Skeletal muscle satellite cell (primary cell): ENCODE data around the gene GCK.

ENCODE experiments used
- H3K27me3 ChIP-seq: 2 replicates; pipeline ENCODE4 v1.7.0; 2013; ENCODE audit warnings: low read length; ENCODE audit not compliant: control insufficient read depth, insufficient read depth
- H3K36me3 ChIP-seq: 2 replicates; pipeline ENCODE4 v1.7.0; 2013; ENCODE audit warnings: mild to moderate bottlenecking, control low read depth, low read length; ENCODE audit not compliant: insufficient read depth
- H3K4me1 ChIP-seq: 2 replicates; pipeline ENCODE4 v1.7.0; 2013; ENCODE audit warnings: low read length; ENCODE audit not compliant: control insufficient read depth, insufficient read depth
- H3K4me2 ChIP-seq: 2 replicates; pipeline ENCODE4 v1.7.0; 2013; ENCODE audit warnings: mild to moderate bottlenecking, low read length
- H3K4me3 ChIP-seq: 2 replicates; pipeline ENCODE4 v1.7.0; 2013; ENCODE audit warnings: low read length
- H3K9ac ChIP-seq: 2 replicates; pipeline ENCODE4 v1.7.0; 2013; ENCODE audit warnings: mild to moderate bottlenecking, low read depth, low read length, moderate library complexity
- H3K9me3 ChIP-seq: replicated peaks from 2 replicates; pipeline ENCODE4 v1.7.0; 2013; ENCODE audit warnings: mild to moderate bottlenecking, control low read depth, low read length

GCK gene

GRCh38 chr7:44196450-44196872 is 7.2 kb upstream of the GCK start:
- Histone ChIP-seq H3K4me1 (peaks cover 6% of the 10 kb centered on the region), H3K4me3 (no peak overlapping the region), H3K4me2 (no peak overlapping the region), H3K36me3 (no peaks in the 10 kb centered on the region), H3K9me3 (no peaks in the 10 kb centered on the region), H3K27me3 (peaks cover 6% of the 10 kb centered on the region), H3K9ac (no peak overlapping the region)

- H3K36me3 ChIP-seq: no peaks in the 10 kb centered on the region
- H3K27me3 ChIP-seq: peaks cover 6% of the 10 kb centered on the region
- no peak overlapping the region for H3K4me2 ChIP-seq
- H3K9ac ChIP-seq: no peak overlapping the region
- H3K4me3 ChIP-seq: no peak overlapping the region
- peaks cover 6% of the 10 kb centered on the region for H3K4me1 ChIP-seq
- H3K9me3 ChIP-seq: no peaks in the 10 kb centered on the region
These were observed 6.7 kb upstream of the GCK start for GRCh38 chr7:44195889-44196288.

DNA sequence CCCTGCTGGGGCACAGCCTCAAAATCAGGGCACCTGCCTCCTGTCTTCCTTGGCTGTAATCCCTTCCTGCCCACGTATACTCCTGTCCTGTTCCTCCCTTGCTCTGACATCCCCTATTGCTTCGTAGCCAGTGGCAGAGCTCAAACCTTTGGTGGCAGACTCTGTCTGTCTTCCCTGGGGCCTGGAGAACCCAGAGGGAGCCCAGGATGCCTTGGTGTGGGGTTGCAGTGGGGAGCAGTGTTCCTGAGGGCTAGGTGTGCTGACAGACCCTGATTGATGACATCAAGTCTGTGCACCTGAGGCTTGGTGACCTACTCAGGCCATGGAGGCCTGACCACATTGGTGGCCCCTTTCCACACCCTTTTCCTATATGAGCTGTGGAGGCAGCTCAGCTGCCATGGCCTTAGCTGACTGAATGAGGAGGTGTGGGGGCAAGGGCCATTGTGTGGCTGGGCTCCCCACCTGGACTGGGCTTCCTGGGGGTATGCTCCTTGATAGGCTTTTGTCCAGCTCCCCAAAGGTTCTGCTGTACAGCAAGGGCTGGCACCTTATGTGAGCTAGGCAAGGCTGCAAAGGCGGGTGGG is 5.4 kb upstream of the GCK start:
- Histone ChIP-seq H3K4me1 (peaks cover 6% of the 10 kb centered on the region), H3K4me2 (no peak overlapping the region), H3K36me3 (no peaks in the 10 kb centered on the region), H3K4me3 (no peak overlapping the region), H3K27me3 (peaks cover 11% of the 10 kb centered on the region), H3K9ac (no peak overlapping the region), H3K9me3 (no peaks in the 10 kb centered on the region)

- no peaks in the 10 kb centered on the region for H3K36me3 ChIP-seq
- H3K4me2 ChIP-seq: no peak overlapping the region
- no peaks in the 10 kb centered on the region for H3K9me3 ChIP-seq
- no peak overlapping the region for H3K4me3 ChIP-seq
- no peak overlapping the region for H3K9ac ChIP-seq
- H3K27me3 ChIP-seq: peaks cover 11% of the 10 kb centered on the region
- peaks cover 6% of the 10 kb centered on the region for H3K4me1 ChIP-seq
These were observed 4.8 kb upstream of the GCK start for GRCh38 chr7:44194069-44194468.

DNA sequence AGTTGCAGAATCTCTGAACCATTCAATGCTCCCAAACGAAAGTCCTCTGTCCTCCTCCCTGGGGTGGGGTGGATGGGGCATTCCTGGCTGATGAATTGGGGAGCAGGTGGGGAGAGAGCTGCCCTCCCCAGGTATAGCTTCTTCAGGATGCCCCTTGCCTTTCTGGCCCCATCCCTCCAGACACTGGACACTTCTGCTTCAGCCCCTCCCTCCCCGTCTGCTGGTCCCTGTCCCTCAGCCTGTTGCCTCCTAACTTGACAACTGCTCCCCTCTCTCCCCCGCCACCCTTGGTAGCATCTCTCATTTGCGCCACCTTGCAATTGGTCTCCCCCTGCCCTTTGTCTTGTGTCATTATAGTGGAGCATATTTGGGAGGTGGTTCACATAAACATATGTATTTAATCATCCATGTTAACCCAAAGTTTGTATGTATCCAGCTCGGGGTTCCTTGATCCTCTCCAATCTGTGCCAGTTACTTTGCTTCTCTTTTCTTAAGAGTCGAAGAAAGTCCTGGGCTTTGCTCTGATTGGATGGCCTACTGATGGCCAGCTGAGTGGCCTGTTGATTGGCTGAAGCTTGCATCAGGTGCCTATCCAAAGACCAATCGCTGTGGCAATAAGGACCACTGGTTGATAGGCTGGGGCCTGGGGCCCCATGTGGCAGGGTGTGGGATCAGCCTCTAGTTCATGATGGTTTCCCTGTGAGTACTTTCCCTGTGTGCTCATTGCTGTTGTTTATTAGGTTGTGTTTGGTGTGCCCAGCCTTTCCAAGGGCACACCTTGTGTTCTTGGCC is 4.0 kb upstream of the GCK start:
- H3K27me3 ChIP-seq: peaks cover 18% of the 10 kb centered on the region
- no peaks in the 10 kb centered on the region for H3K9me3 ChIP-seq
- no peak overlapping the region for H3K4me2 ChIP-seq
- no peak overlapping the region for H3K9ac ChIP-seq
- H3K4me1 ChIP-seq: peaks cover 6% of the 10 kb centered on the region
- no peaks in the 10 kb centered on the region for H3K36me3 ChIP-seq
- no peak overlapping the region for H3K4me3 ChIP-seq

GRCh38 chr7:44191171-44191570 is 1.9 kb upstream of the GCK start:
- Histone ChIP-seq H3K4me2 (no peak overlapping the region), H3K4me1 (peaks cover 5% of the 10 kb centered on the region), H3K36me3 (no peaks in the 10 kb centered on the region), H3K9me3 (no peaks in the 10 kb centered on the region), H3K27me3 (peaks cover 27% of the 10 kb centered on the region), H3K4me3 (no peak overlapping the region), H3K9ac (no peak overlapping the region)

GRCh38 chr7:44189993-44190872 is 994 bp upstream of the GCK start:
- Histone ChIP-seq H3K4me1 (peaks cover 3% of the 10 kb centered on the region), H3K36me3 (no peaks in the 10 kb centered on the region), H3K9ac (no peak overlapping the region), H3K9me3 (no peaks in the 10 kb centered on the region), H3K27me3 (peaks cover 27% of the 10 kb centered on the region), H3K4me3 (no peak overlapping the region), H3K4me2 (no peak overlapping the region)

DNA sequence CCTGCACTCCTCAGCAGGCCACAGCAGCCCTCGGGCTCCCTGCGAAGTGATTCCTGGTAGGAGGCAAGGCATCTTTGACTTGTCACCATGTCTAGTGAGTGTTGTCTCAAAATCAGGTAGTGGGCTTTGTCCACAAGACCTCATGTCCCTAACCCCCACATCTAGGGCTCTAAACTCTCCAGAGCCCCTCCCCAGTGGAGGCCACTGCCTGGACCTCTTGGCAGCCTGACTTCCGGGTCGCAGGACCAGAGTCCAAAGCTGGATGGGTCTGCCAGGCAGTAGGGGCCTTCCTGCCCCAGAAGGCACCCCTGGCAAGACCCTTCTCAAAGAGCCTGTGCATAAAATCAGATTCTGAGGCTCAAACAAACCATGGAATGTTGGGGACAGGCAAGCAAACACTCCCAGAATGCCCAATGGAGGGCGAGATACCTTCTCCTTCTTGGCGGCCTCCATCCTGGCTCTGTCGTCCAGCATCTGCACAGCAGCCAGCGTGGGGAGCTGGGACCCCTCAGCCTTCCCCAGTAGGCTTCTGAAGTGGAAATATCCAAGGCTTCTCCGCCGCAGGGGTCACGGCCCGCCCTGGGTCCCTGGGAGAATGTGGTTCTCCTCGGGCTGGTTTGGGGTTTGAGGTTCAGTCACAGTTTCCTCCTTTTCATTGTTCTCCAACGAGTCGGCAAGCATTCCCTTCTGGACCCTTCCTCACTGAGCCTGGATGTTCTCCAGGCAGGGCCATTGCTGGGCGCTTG is 586 bp downstream of the GCK start:
- H3K9ac ChIP-seq: no peak overlapping the region
- no peaks in the 10 kb centered on the region for H3K9me3 ChIP-seq
- peaks cover 27% of the 10 kb centered on the region for H3K27me3 ChIP-seq
- no peak overlapping the region for H3K4me2 ChIP-seq
- H3K36me3 ChIP-seq: no peaks in the 10 kb centered on the region
- H3K4me3 ChIP-seq: no peak overlapping the region
- peaks cover 17% of the 10 kb centered on the region for H3K4me1 ChIP-seq

- H3K4me2 ChIP-seq: no peak overlapping the region
- no peaks in the 10 kb centered on the region for H3K36me3 ChIP-seq
- peaks cover 17% of the 10 kb centered on the region for H3K4me1 ChIP-seq
- H3K4me3 ChIP-seq: no peak overlapping the region
- H3K27me3 ChIP-seq: peaks cover 33% of the 10 kb centered on the region
- no peak overlapping the region for H3K9ac ChIP-seq
- peaks cover 7% of the 10 kb centered on the region for H3K9me3 ChIP-seq
These were observed 1.4 kb downstream of the GCK start for GRCh38 chr7:44187636-44188416.

GRCh38 chr7:44186736-44187135 is 2.5 kb downstream of the GCK start:
- Histone ChIP-seq H3K9me3 (peaks cover 13% of the 10 kb centered on the region), H3K36me3 (no peaks in the 10 kb centered on the region), H3K4me3 (no peak overlapping the region), H3K4me2 (no peak overlapping the region), H3K27me3 (peaks cover 31% of the 10 kb centered on the region), H3K4me1 (peaks cover 17% of the 10 kb centered on the region), H3K9ac (no peak overlapping the region)
